ENCODE measurements around the gene GCH1.
"Not testable (repeated sequence)": the region's sequence is repeated elsewhere in the genome, so short reads cannot be mapped to it uniquely, and the experiment has no call there.

The GCH1 gene

GRCh38 chr14:54935100-54935499 lies 32.5 kb upstream of the GCH1 start:
- no peaks in the 10 kb centered on the region for H3K27me3 ChIP-seq (ENCODE audit: insufficient read depth, insufficient read length)
- TF ChIP-seq YY1 (IDR thresholded peaks at IDR 0.05; ENCODE audit: insufficient read depth, insufficient read length) (no peak), ZNF274 (IDR thresholded peaks at IDR 0.05; ENCODE audit: low read depth, low read length) (no peak), SUZ12 (IDR thresholded peaks at IDR 0.05; ENCODE audit: extremely low read depth, insufficient read depth, insufficient read length) (no peak)
- DNase-seq (ENCODE audit: low read depth, low spot score): no peak
- no peak overlapping the region for H3K4me3 ChIP-seq (ENCODE audit: insufficient read length, low read depth)
- no peaks in the 10 kb centered on the region for H3K9me3 ChIP-seq (ENCODE audit: insufficient read depth, low read length)
- peaks cover 14% of the 10 kb centered on the region for H3K36me3 ChIP-seq (ENCODE audit: insufficient read depth, insufficient read length, low read length)
- no peak overlapping the region for H3K9ac ChIP-seq (ENCODE audit: insufficient read length, low read depth)
- H3K4me1 ChIP-seq (ENCODE audit: insufficient read depth, insufficient read length): no peaks in the 10 kb centered on the region

DNA sequence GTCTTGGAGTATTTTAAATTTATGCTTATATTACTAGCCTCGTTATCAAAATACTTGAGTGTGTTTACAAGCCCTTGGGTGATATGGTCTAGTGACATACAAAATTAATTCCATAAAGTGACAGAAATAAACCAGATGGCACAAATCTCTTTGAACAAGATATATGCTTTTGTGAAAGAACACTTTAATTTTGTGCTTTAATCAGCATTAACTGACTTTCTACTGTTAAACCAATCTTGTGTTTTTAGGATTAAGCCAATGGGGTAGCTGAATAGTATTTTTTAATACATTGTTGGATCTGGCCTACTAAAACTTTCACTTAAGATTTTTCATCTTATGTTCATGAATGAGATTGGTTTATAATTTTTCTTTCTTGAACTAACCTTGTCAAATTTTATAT lies 30.4 kb upstream of the GCH1 start:
- Histone ChIP-seq H3K9me3 (ENCODE audit: insufficient read depth, low read length) (no peaks in the 10 kb centered on the region), H3K4me1 (ENCODE audit: insufficient read depth, insufficient read length) (no peaks in the 10 kb centered on the region), H3K9ac (ENCODE audit: insufficient read length, low read depth) (no peak overlapping the region), H3K27me3 (ENCODE audit: insufficient read depth, insufficient read length) (no peaks in the 10 kb centered on the region), H3K4me3 (ENCODE audit: insufficient read length, low read depth) (no peak overlapping the region), H3K36me3 (ENCODE audit: insufficient read depth, insufficient read length, low read length) (peaks cover 6% of the 10 kb centered on the region)
- no peak for DNase-seq (ENCODE audit: low read depth, low spot score)
- TF ChIP-seq YY1 (IDR thresholded peaks at IDR 0.05; ENCODE audit: insufficient read depth, insufficient read length) (no peak), SUZ12 (IDR thresholded peaks at IDR 0.05; ENCODE audit: extremely low read depth, insufficient read depth, insufficient read length) (no peak), ZNF274 (IDR thresholded peaks at IDR 0.05; ENCODE audit: low read depth, low read length) (no peak)

DNA sequence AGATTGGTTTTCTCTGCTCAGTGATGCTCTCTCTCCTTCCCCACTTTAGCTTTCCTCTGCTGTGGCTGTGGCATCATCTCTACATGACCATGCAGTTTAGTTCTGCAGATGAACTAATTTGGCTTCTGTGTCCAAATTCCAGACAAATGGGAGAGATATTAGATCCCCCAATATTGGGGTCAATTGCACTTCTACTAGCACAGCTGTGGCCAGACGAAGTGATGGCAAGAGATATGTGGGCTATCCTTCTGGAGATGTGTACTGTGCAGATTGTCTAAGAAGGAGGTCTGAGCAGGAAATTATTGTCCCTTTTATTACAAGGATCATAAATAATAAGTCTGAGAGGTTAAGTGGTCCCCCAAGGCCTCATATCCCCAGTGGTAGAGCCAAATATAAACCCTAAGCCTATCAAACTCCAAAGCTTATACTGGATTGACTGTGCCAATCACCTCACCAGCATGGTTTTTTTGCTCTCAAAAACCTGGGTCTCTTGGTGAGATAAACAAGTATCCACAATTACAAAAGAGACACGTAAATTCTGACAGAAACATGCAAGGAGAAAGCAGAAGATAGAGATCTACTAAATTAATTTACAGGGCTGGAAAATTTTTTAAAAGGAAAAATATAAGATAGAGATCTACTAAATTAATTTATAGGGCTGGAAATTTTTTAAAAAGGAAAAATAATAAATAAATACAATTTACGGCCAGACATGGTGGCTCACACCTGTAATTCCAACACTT lies 29.1 kb upstream of the GCH1 start:
- Histone ChIP-seq H3K4me3 (ENCODE audit: insufficient read length, low read depth) (no peak overlapping the region), H3K4me1 (ENCODE audit: insufficient read depth, insufficient read length) (no peaks in the 10 kb centered on the region), H3K9ac (ENCODE audit: insufficient read length, low read depth) (no peak overlapping the region), H3K36me3 (ENCODE audit: insufficient read depth, insufficient read length, low read length) (no peaks in the 10 kb centered on the region), H3K9me3 (ENCODE audit: insufficient read depth, low read length) (no peaks in the 10 kb centered on the region), H3K27me3 (ENCODE audit: insufficient read depth, insufficient read length) (no peaks in the 10 kb centered on the region)
- no peak for DNase-seq (ENCODE audit: low read depth, low spot score)
- TF ChIP-seq YY1 (IDR thresholded peaks at IDR 0.05; ENCODE audit: insufficient read depth, insufficient read length) (no peak), ZNF274 (IDR thresholded peaks at IDR 0.05; ENCODE audit: low read depth, low read length) (no peak), SUZ12 (IDR thresholded peaks at IDR 0.05; ENCODE audit: extremely low read depth, insufficient read depth, insufficient read length) (no peak)

- no peak for DNase-seq (ENCODE audit: low read depth, low spot score)
- H3K9ac ChIP-seq (ENCODE audit: insufficient read length, low read depth): no peak overlapping the region
- no peak overlapping the region for H3K4me3 ChIP-seq (ENCODE audit: insufficient read length, low read depth)
- no peaks in the 10 kb centered on the region for H3K36me3 ChIP-seq (ENCODE audit: insufficient read depth, insufficient read length, low read length)
- TF ChIP-seq YY1 (IDR thresholded peaks at IDR 0.05; ENCODE audit: insufficient read depth, insufficient read length) (no peak), SUZ12 (IDR thresholded peaks at IDR 0.05; ENCODE audit: extremely low read depth, insufficient read depth, insufficient read length) (no peak), ZNF274 (IDR thresholded peaks at IDR 0.05; ENCODE audit: low read depth, low read length) (no peak)
- no peaks in the 10 kb centered on the region for H3K27me3 ChIP-seq (ENCODE audit: insufficient read depth, insufficient read length)
- H3K9me3 ChIP-seq (ENCODE audit: insufficient read depth, low read length): no peaks in the 10 kb centered on the region
- no peaks in the 10 kb centered on the region for H3K4me1 ChIP-seq (ENCODE audit: insufficient read depth, insufficient read length)
Observed at GRCh38 chr14:54931101-54931500, 28.5 kb upstream of the GCH1 start.

DNA sequence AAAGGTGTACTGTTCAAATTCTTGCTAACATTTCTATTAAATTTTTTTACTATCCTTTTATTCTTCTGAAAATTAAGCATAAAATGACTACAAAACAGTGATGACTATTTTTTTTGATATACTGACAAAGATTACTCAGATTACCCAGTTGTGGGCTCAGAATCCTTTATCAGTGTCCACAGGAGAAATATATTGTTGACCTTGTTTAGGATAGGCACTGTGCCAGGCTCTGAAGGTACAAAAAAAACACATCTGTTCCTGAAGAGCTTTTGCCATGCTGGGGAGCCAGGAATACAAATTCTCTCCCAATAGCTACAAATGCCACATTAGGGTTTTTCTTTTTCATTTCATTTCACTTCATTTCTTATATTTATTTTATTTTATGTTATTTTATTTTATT lies 26.9 kb upstream of the GCH1 start:
- Histone ChIP-seq H3K36me3 (ENCODE audit: insufficient read depth, insufficient read length, low read length) (no peaks in the 10 kb centered on the region), H3K4me3 (ENCODE audit: insufficient read length, low read depth) (no peak overlapping the region), H3K9me3 (ENCODE audit: insufficient read depth, low read length) (no peaks in the 10 kb centered on the region), H3K9ac (ENCODE audit: insufficient read length, low read depth) (no peak overlapping the region), H3K27me3 (ENCODE audit: insufficient read depth, insufficient read length) (no peaks in the 10 kb centered on the region), H3K4me1 (ENCODE audit: insufficient read depth, insufficient read length) (no peaks in the 10 kb centered on the region)
- TF ChIP-seq ZNF274 (IDR thresholded peaks at IDR 0.05; ENCODE audit: low read depth, low read length) (no peak), YY1 (IDR thresholded peaks at IDR 0.05; ENCODE audit: insufficient read depth, insufficient read length) (no peak), SUZ12 (IDR thresholded peaks at IDR 0.05; ENCODE audit: extremely low read depth, insufficient read depth, insufficient read length) (no peak)
- DNase-seq (ENCODE audit: low read depth, low spot score): no peak

- DNase-seq (ENCODE audit: low read depth, low spot score): no peak
- Histone ChIP-seq H3K27me3 (ENCODE audit: insufficient read depth, insufficient read length) (no peaks in the 10 kb centered on the region), H3K9me3 (ENCODE audit: insufficient read depth, low read length) (no peaks in the 10 kb centered on the region), H3K4me3 (ENCODE audit: insufficient read length, low read depth) (no peak overlapping the region), H3K36me3 (ENCODE audit: insufficient read depth, insufficient read length, low read length) (no peaks in the 10 kb centered on the region), H3K4me1 (ENCODE audit: insufficient read depth, insufficient read length) (no peaks in the 10 kb centered on the region), H3K9ac (ENCODE audit: insufficient read length, low read depth) (no peak overlapping the region)
- TF ChIP-seq SUZ12 (IDR thresholded peaks at IDR 0.05; ENCODE audit: extremely low read depth, insufficient read depth, insufficient read length): no peak
- no peak for TF ChIP-seq YY1 (IDR thresholded peaks at IDR 0.05; ENCODE audit: insufficient read depth, insufficient read length)
- TF ChIP-seq ZNF274 (IDR thresholded peaks at IDR 0.05; ENCODE audit: low read depth, low read length): no peak
Observed at GRCh38 chr14:54928216-54928615, 25.6 kb upstream of the GCH1 start.

GRCh38 chr14:54927551-54927950 lies 24.9 kb upstream of the GCH1 start:
- TF ChIP-seq ZNF274 (IDR thresholded peaks at IDR 0.05; ENCODE audit: low read depth, low read length) (no peak), SUZ12 (IDR thresholded peaks at IDR 0.05; ENCODE audit: extremely low read depth, insufficient read depth, insufficient read length) (no peak), YY1 (IDR thresholded peaks at IDR 0.05; ENCODE audit: insufficient read depth, insufficient read length) (no peak)
- Histone ChIP-seq H3K9me3 (ENCODE audit: insufficient read depth, low read length) (no peaks in the 10 kb centered on the region), H3K27me3 (ENCODE audit: insufficient read depth, insufficient read length) (no peaks in the 10 kb centered on the region), H3K4me1 (ENCODE audit: insufficient read depth, insufficient read length) (no peaks in the 10 kb centered on the region), H3K36me3 (ENCODE audit: insufficient read depth, insufficient read length, low read length) (no peaks in the 10 kb centered on the region), H3K4me3 (ENCODE audit: insufficient read length, low read depth) (no peak overlapping the region), H3K9ac (ENCODE audit: insufficient read length, low read depth) (no peak overlapping the region)
- no peak for DNase-seq (ENCODE audit: low read depth, low spot score)

- not testable (repeated sequence) for H3K27me3 ChIP-seq (ENCODE audit: insufficient read depth, insufficient read length); DNase-seq (ENCODE audit: low read depth, low spot score); H3K4me3 ChIP-seq (ENCODE audit: insufficient read length, low read depth); H3K4me1 ChIP-seq (ENCODE audit: insufficient read depth, insufficient read length); H3K9ac ChIP-seq (ENCODE audit: insufficient read length, low read depth); H3K9me3 ChIP-seq (ENCODE audit: insufficient read depth, low read length); H3K36me3 ChIP-seq (ENCODE audit: insufficient read depth, insufficient read length, low read length)
Observed at GRCh38 chr14:54926570-54926969, 23.9 kb upstream of the GCH1 start.

All from NT2/D1 (cell line).